ENCODE measurements around the gene TLR5. TPM values are rescaled to one million over a fixed set of nuclear protein-coding genes. Genes with fewer than 3 reads are reported as not detected.

Gene TLR5
- total RNA-seq, 1 experiment from 2014 or later = 17.3 TPM

GRCh38 chr1:223123011-223123610 is 19.9 kb downstream of the TLR5 start:
- intact Hi-C loops (cut with micrococcal nuclease; ENCODE audit: unreplicated experiment) = loop anchor here (2.0 kb wide), 2 partner anchors 32 to 330 kb away; no protein-coding TSS in a partner anchor
- CTCF ChIA-PET = interaction anchor here (0.9 to 3.0 kb wide), 6 partner anchors 10 to 547 kb away, joined by 3 to 32 read pairs (median 6); no protein-coding TSS in a partner anchor
- no TSS peak for BruUV-seq (replicated peaks)

GRCh38 chr1:223118418-223118817 is 24.6 kb downstream of the TLR5 start:
- Mint-ChIP-seq H3K9me3 (ENCODE audit: low read depth, unreplicated experiment) (no peaks in the 10 kb centered on the region), H3K36me3 (ENCODE audit: insufficient read depth, unreplicated experiment) (peaks cover 3% of the 10 kb centered on the region), H3K4me3 (ENCODE audit: low read depth, unreplicated experiment) (no peak overlapping the region), H3K27me3 (ENCODE audit: unreplicated experiment) (no peaks in the 10 kb centered on the region), H3K4me1 (ENCODE audit: low read depth, unreplicated experiment) (peaks cover 5% of the 10 kb centered on the region), H3K27ac (ENCODE audit: unreplicated experiment) (no peak overlapping the region)
- TF ChIP-seq CTCF (IDR thresholded peaks at IDR 0.05; ENCODE audit: unreplicated experiment) = no peak
- intact Hi-C loops (cut with micrococcal nuclease; ENCODE audit: unreplicated experiment) = no loop called here
- no peak for DNase-seq
- CTCF ChIA-PET = interaction anchor here (1.3 kb wide), 1 partner anchor 640 kb away, joined by 3 read pairs; no protein-coding TSS in a partner anchor
- no TSS peak for BruUV-seq (replicated peaks)

More at GRCh38 chr1:223123011-223123610, 19.9 kb downstream of the TLR5 start:
- no peak for TF ChIP-seq CTCF (IDR thresholded peaks at IDR 0.05; ENCODE audit: unreplicated experiment)
- no peak overlapping the region for H3K27ac Mint-ChIP-seq (ENCODE audit: unreplicated experiment)
- H3K27me3 Mint-ChIP-seq (ENCODE audit: unreplicated experiment) = no peaks in the 10 kb centered on the region
- H3K9me3 Mint-ChIP-seq (ENCODE audit: low read depth, unreplicated experiment) = no peaks in the 10 kb centered on the region
- DNase-seq = no peak
- H3K4me3 Mint-ChIP-seq (ENCODE audit: low read depth, unreplicated experiment) = peak overlapping the region; percentile 29
- H3K36me3 Mint-ChIP-seq (ENCODE audit: insufficient read depth, unreplicated experiment) = peaks cover 3% of the 10 kb centered on the region
- peaks cover 10% of the 10 kb centered on the region for H3K4me1 Mint-ChIP-seq (ENCODE audit: low read depth, unreplicated experiment)

- Mint-ChIP-seq H3K4me1 (ENCODE audit: low read depth, unreplicated experiment) (no peaks in the 10 kb centered on the region), H3K9me3 (ENCODE audit: low read depth, unreplicated experiment) (no peaks in the 10 kb centered on the region), H3K27ac (ENCODE audit: unreplicated experiment) (no peak overlapping the region), H3K4me3 (ENCODE audit: low read depth, unreplicated experiment) (no peak overlapping the region), H3K27me3 (ENCODE audit: unreplicated experiment) (no peaks in the 10 kb centered on the region), H3K36me3 (ENCODE audit: insufficient read depth, unreplicated experiment) (peaks cover 3% of the 10 kb centered on the region)
- BruUV-seq (replicated peaks) = no TSS peak
- TF ChIP-seq CTCF (IDR thresholded peaks at IDR 0.05; ENCODE audit: unreplicated experiment) = no peak
- no peak for DNase-seq
- intact Hi-C loops (cut with micrococcal nuclease; ENCODE audit: unreplicated experiment) = no loop called here
- CTCF ChIA-PET = no interaction called here
Measured at GRCh38 chr1:223116950-223117349, 26.1 kb downstream of the TLR5 start.

- TF ChIP-seq CTCF (IDR thresholded peaks at IDR 0.05; ENCODE audit: unreplicated experiment) = no peak
- H3K36me3 Mint-ChIP-seq (ENCODE audit: insufficient read depth, unreplicated experiment) = peaks cover 3% of the 10 kb centered on the region
- intact Hi-C loops (cut with micrococcal nuclease; ENCODE audit: unreplicated experiment) = no loop called here
- BruUV-seq (replicated peaks) = no TSS peak
- no peaks in the 10 kb centered on the region for H3K27me3 Mint-ChIP-seq (ENCODE audit: unreplicated experiment)
- peaks cover 13% of the 10 kb centered on the region for H3K4me1 Mint-ChIP-seq (ENCODE audit: low read depth, unreplicated experiment)
- CTCF ChIA-PET = no interaction called here
- DNase-seq = no peak
- no peak overlapping the region for H3K27ac Mint-ChIP-seq (ENCODE audit: unreplicated experiment)
- H3K4me3 Mint-ChIP-seq (ENCODE audit: low read depth, unreplicated experiment) = no peak overlapping the region
- no peaks in the 10 kb centered on the region for H3K9me3 Mint-ChIP-seq (ENCODE audit: low read depth, unreplicated experiment)
Measured at GRCh38 chr1:223114871-223115270, 28.2 kb downstream of the TLR5 start.
